ENCODE measurements around the gene ELOA. TPM values are rescaled to one million over a fixed set of nuclear protein-coding genes. Genes with fewer than 3 reads are reported as not detected.

Gene ELOA
- total RNA-seq, 1 donor from 2014 or later: 29.1 TPM

- H3K4me1 ChIP-seq: peaks cover 52% of the 10 kb centered on the region
- intact Hi-C loops (cut with micrococcal nuclease): no loop called here
Measured at GRCh38 chr1:23698466-23698865, 44.8 kb upstream of the ELOA start.

GRCh38 chr1:23699280-23700179 lies 43.7 kb upstream of the ELOA start:
- peaks cover 83% of the 10 kb centered on the region for H3K36me3 ChIP-seq
- TF ChIP-seq CTCF (IDR thresholded peaks at IDR 0.05; ENCODE audit: borderline replicate concordance): no peak
- intact Hi-C loops (cut with micrococcal nuclease): no loop called here

More at GRCh38 chr1:23698466-23698865, 44.8 kb upstream of the ELOA start:
- TF ChIP-seq CTCF (IDR thresholded peaks at IDR 0.05; ENCODE audit: borderline replicate concordance): no peak
- Histone ChIP-seq H3K4me3 (no peak overlapping the region), H3K27ac (replicated peaks) (no peak overlapping the region), H3K9me3 (replicated peaks) (no peaks in the 10 kb centered on the region), H3K27me3 (ENCODE audit: low read depth) (no peaks in the 10 kb centered on the region), H3K36me3 (peaks cover 89% of the 10 kb centered on the region)
- DNase-seq: no peak

GRCh38 chr1:23701310-23701709 lies 42.0 kb upstream of the ELOA start:
- Histone ChIP-seq H3K36me3 (peaks cover 77% of the 10 kb centered on the region), H3K9me3 (replicated peaks) (no peaks in the 10 kb centered on the region), H3K4me1 (peaks cover 23% of the 10 kb centered on the region), H3K4me3 (no peak overlapping the region), H3K27me3 (ENCODE audit: low read depth) (no peaks in the 10 kb centered on the region), H3K27ac (replicated peaks) (no peak overlapping the region)
- DNase-seq: no peak
- intact Hi-C loops (cut with micrococcal nuclease): no loop called here
- no peak for TF ChIP-seq CTCF (IDR thresholded peaks at IDR 0.05; ENCODE audit: borderline replicate concordance)

More at GRCh38 chr1:23699280-23700179, 43.7 kb upstream of the ELOA start:
- H3K9me3 ChIP-seq (replicated peaks): no peaks in the 10 kb centered on the region
- peaks cover 41% of the 10 kb centered on the region for H3K4me1 ChIP-seq
- DNase-seq: no peak
- no peak overlapping the region for H3K4me3 ChIP-seq
- H3K27ac ChIP-seq (replicated peaks): no peak overlapping the region
- H3K27me3 ChIP-seq (ENCODE audit: low read depth): no peaks in the 10 kb centered on the region

GRCh38 chr1:23701996-23702395 lies 41.3 kb upstream of the ELOA start:
- Histone ChIP-seq H3K4me1 (peaks cover 17% of the 10 kb centered on the region), H3K27ac (replicated peaks) (no peak overlapping the region), H3K9me3 (replicated peaks) (no peaks in the 10 kb centered on the region), H3K36me3 (peaks cover 70% of the 10 kb centered on the region), H3K27me3 (ENCODE audit: low read depth) (no peaks in the 10 kb centered on the region), H3K4me3 (no peak overlapping the region)
- no peak for TF ChIP-seq CTCF (IDR thresholded peaks at IDR 0.05; ENCODE audit: borderline replicate concordance)
- intact Hi-C loops (cut with micrococcal nuclease): no loop called here
- DNase-seq: no peak

GRCh38 chr1:23704834-23705495 lies 38.3 kb upstream of the ELOA start:
- intact Hi-C loops (cut with micrococcal nuclease): no loop called here
- TF ChIP-seq CTCF (IDR thresholded peaks at IDR 0.05; ENCODE audit: borderline replicate concordance): no peak

More at GRCh38 chr1:23704834-23705495, 38.3 kb upstream of the ELOA start:
- Histone ChIP-seq H3K4me1 (peaks cover 4% of the 10 kb centered on the region), H3K9me3 (replicated peaks) (no peaks in the 10 kb centered on the region), H3K36me3 (peaks cover 42% of the 10 kb centered on the region), H3K4me3 (no peak overlapping the region), H3K27ac (replicated peaks) (no peak overlapping the region), H3K27me3 (ENCODE audit: low read depth) (no peaks in the 10 kb centered on the region)
- no peak for DNase-seq

All from left ventricle myocardium inferior (tissue), 1 donor.